ENCODE data around the gene WDR19. TPM values are rescaled to one million over a fixed set of nuclear protein-coding genes. Genes with fewer than 3 reads are reported as not detected.

WDR19 gene
- total and polyA plus RNA-seq, 5 donors from 2014 or later, result 1.7 to 12.1 (median 2.6) TPM

DNA sequence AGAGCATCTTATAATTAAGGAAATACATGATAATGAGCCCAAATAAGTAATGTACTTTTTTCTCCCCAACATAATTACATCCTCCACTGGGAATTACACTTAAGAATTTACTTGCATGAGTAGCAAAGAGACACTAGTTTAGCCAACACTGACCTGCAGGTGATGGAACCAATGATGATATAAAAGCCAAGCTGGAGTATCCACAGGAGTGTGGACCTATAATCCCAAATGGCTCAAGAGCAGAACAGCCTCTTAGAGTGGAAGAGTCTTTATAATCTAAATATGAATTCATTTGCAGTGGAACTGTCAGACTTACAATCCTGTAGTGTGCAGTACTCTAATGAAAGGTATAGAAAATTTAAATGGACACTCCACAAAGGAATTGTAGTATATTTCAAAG is 22.2 kb downstream of the WDR19 start:
- Mint-ChIP-seq H3K36me3 (peaks cover 40% of the 10 kb centered on the region), H3K9me3 (peaks cover 0 to 2% (median 0%) of the 10 kb centered on the region in 7 donors), H3K27me3 (no peaks in the 10 kb centered on the region)

GRCh38 chr4:39205000-39205399 is 22.7 kb downstream of the WDR19 start:
- H3K36me3 Mint-ChIP-seq, result peaks cover 40% of the 10 kb centered on the region
- H3K27ac Mint-ChIP-seq, result no peak overlapping the region
- Histone ChIP-seq H3K27me3 (ENCODE audit: control insufficient read depth, insufficient read depth, low read length) (no peaks in the 10 kb centered on the region), H3K4me3 (ENCODE audit: low read depth, low read length) (no peak overlapping the region), H3K4me1 (ENCODE audit: control insufficient read depth, insufficient read depth, low read length, poor library complexity, severe bottlenecking) (no peaks in the 10 kb centered on the region), H3K36me3 (ENCODE audit: control insufficient read depth, insufficient read depth, low read length) (peaks cover 14% of the 10 kb centered on the region), H3K9me3 (ENCODE audit: control insufficient read depth in 2 of 2, low read length in 2 of 2) (no peaks in the 10 kb centered on the region), H3K27ac (ENCODE audit: insufficient read depth, low read length, poor library complexity, severe bottlenecking) (no peak overlapping the region)
- DNase-seq (no peak), ATAC-seq (ENCODE audit: low read depth in 2 of 2) (no peak)
- no peaks in the 10 kb centered on the region for H3K4me1 Mint-ChIP-seq
- H3K4me3 Mint-ChIP-seq, result no peak overlapping the region
- H3K9me3 Mint-ChIP-seq, result peaks cover 0 to 2% (median 0%) of the 10 kb centered on the region in 7 donors
- H3K27me3 Mint-ChIP-seq, result no peaks in the 10 kb centered on the region

More for the DNA sequence above, 22.2 kb downstream of the WDR19 start:
- no peak for ATAC-seq (ENCODE audit: low read depth in 2 of 2)
- Mint-ChIP-seq H3K4me3 (no peak overlapping the region), H3K27ac (no peak overlapping the region), H3K4me1 (no peaks in the 10 kb centered on the region)
- Histone ChIP-seq H3K27ac (ENCODE audit: insufficient read depth, low read length, poor library complexity, severe bottlenecking) (no peak overlapping the region), H3K4me3 (ENCODE audit: low read depth, low read length) (no peak overlapping the region), H3K4me1 (ENCODE audit: control insufficient read depth, insufficient read depth, low read length, poor library complexity, severe bottlenecking) (no peaks in the 10 kb centered on the region), H3K9me3 (ENCODE audit: control insufficient read depth in 2 of 2, low read length in 2 of 2) (no peaks in the 10 kb centered on the region), H3K36me3 (ENCODE audit: control insufficient read depth, insufficient read depth, low read length) (peaks cover 14% of the 10 kb centered on the region), H3K27me3 (ENCODE audit: control insufficient read depth, insufficient read depth, low read length) (no peaks in the 10 kb centered on the region)
- DNase-seq, result no peak

DNA sequence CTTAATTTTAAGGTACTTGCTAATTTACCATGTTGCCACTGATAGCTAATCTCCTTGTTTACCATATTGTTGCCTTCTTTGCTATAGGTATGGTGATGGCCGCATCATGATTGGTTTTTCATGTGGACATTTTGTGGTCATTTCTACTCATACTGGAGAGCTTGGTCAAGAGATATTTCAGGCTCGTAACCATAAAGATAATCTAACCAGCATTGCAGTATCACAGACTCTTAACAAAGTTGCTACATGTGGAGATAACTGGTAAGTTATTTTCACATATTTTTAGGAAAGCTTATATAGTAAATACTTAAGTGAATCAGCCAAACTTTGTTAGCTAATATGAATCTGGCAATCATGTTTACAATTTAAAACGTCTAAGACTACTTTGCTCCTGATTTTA is 23.1 kb downstream of the WDR19 start:
- Mint-ChIP-seq H3K27ac (no peak overlapping the region), H3K27me3 (no peaks in the 10 kb centered on the region), H3K4me1 (no peaks in the 10 kb centered on the region), H3K36me3 (peaks cover 40% of the 10 kb centered on the region), H3K9me3 (peaks cover 0 to 2% (median 0%) of the 10 kb centered on the region in 7 donors), H3K4me3 (no peak overlapping the region)
- DNase-seq (no peak), ATAC-seq (ENCODE audit: low read depth in 2 of 2) (no peak)
- Histone ChIP-seq H3K27me3 (ENCODE audit: control insufficient read depth, insufficient read depth, low read length) (no peaks in the 10 kb centered on the region), H3K4me3 (ENCODE audit: low read depth, low read length) (no peak overlapping the region), H3K4me1 (ENCODE audit: control insufficient read depth, insufficient read depth, low read length, poor library complexity, severe bottlenecking) (no peaks in the 10 kb centered on the region), H3K36me3 (ENCODE audit: control insufficient read depth, insufficient read depth, low read length) (peaks cover 14% of the 10 kb centered on the region), H3K9me3 (ENCODE audit: control insufficient read depth in 2 of 2, low read length in 2 of 2) (no peaks in the 10 kb centered on the region), H3K27ac (ENCODE audit: insufficient read depth, low read length, poor library complexity, severe bottlenecking) (no peak overlapping the region)

DNA sequence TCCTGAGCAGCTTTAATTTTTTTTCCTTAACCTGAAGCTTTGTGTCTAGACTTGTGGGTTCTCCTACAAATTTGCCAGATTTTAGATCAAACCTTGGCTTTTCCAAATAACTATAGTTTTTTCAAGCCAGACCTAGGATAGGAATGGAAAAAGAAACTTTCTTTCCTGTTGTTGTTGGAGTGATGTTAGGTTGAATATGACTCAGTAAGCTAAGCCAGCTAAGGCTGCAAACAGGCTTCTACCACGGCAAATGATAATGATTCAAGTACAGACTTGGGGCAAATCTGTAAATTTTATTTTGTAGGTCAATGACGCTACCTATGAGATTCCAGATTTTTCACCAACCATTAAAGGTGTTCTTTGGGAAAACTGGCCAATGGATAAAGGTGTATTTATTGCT is 45.6 kb downstream of the WDR19 start:
- Mint-ChIP-seq H3K36me3 (peaks cover 19% of the 10 kb centered on the region), H3K27ac (no peak overlapping the region), H3K9me3 (no peaks in the 10 kb centered on the region), H3K4me1 (no peaks in the 10 kb centered on the region), H3K4me3 (no peak overlapping the region), H3K27me3 (no peaks in the 10 kb centered on the region)
- no peaks in the 10 kb centered on the region for H3K27me3 ChIP-seq (ENCODE audit: control insufficient read depth, insufficient read depth, low read length)
- no peaks in the 10 kb centered on the region for H3K36me3 ChIP-seq (ENCODE audit: control insufficient read depth, insufficient read depth, low read length)
- DNase-seq (no peak), ATAC-seq (ENCODE audit: low read depth in 2 of 2) (no peak)
- no peak overlapping the region for H3K4me3 ChIP-seq (ENCODE audit: low read depth, low read length)
- H3K9me3 ChIP-seq (ENCODE audit: control insufficient read depth in 2 of 2, low read length in 2 of 2), result no peaks in the 10 kb centered on the region
- no peak overlapping the region for H3K27ac ChIP-seq (ENCODE audit: insufficient read depth, low read length, poor library complexity, severe bottlenecking)
- no peaks in the 10 kb centered on the region for H3K4me1 ChIP-seq (ENCODE audit: control insufficient read depth, insufficient read depth, low read length, poor library complexity, severe bottlenecking)

- DNase-seq (no peak), ATAC-seq (ENCODE audit: low read depth in 2 of 2) (no peak)
- H3K4me3 ChIP-seq (ENCODE audit: low read depth, low read length), result no peak overlapping the region
- no peaks in the 10 kb centered on the region for H3K4me1 Mint-ChIP-seq
- H3K27me3 ChIP-seq (ENCODE audit: control insufficient read depth, insufficient read depth, low read length), result no peaks in the 10 kb centered on the region
- no peaks in the 10 kb centered on the region for H3K4me1 ChIP-seq (ENCODE audit: control insufficient read depth, insufficient read depth, low read length, poor library complexity, severe bottlenecking)
- H3K36me3 Mint-ChIP-seq, result peaks cover 22% of the 10 kb centered on the region
- H3K27me3 Mint-ChIP-seq, result no peaks in the 10 kb centered on the region
- H3K9me3 ChIP-seq (ENCODE audit: control insufficient read depth in 2 of 2, low read length in 2 of 2), result no peaks in the 10 kb centered on the region
- H3K27ac ChIP-seq (ENCODE audit: insufficient read depth, low read length, poor library complexity, severe bottlenecking), result no peak overlapping the region
- no peak overlapping the region for H3K4me3 Mint-ChIP-seq
- no peak overlapping the region for H3K27ac Mint-ChIP-seq
- H3K36me3 ChIP-seq (ENCODE audit: control insufficient read depth, insufficient read depth, low read length), result no peaks in the 10 kb centered on the region
- no peaks in the 10 kb centered on the region for H3K9me3 Mint-ChIP-seq
Measured at GRCh38 chr4:39228377-39228776, 46.0 kb downstream of the WDR19 start.

DNA sequence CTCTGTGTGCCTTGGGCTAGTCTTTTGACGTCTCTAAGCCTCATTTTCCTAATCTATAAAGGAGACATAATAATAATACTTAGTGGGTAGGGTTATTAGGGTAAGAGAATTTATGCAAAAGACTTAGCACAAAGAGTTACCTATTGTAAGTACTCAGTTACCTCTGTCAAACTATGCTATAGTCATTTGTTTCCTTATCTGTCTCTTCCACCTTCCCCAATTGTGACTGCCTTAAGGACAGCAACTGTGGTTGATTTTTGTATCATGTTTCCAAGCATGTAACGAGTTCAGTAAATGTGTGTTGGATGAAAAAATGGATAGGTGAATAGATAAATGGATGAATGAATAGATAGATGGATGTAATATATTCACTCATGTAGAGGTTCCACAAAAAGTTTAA is 48.1 kb downstream of the WDR19 start:
- no peaks in the 10 kb centered on the region for H3K4me1 ChIP-seq (ENCODE audit: control insufficient read depth, insufficient read depth, low read length, poor library complexity, severe bottlenecking)
- H3K27me3 ChIP-seq (ENCODE audit: control insufficient read depth, insufficient read depth, low read length), result no peaks in the 10 kb centered on the region
- Mint-ChIP-seq H3K9me3 (no peaks in the 10 kb centered on the region), H3K4me3 (no peak overlapping the region), H3K27ac (no peak overlapping the region), H3K4me1 (no peaks in the 10 kb centered on the region), H3K36me3 (peaks cover 24% of the 10 kb centered on the region), H3K27me3 (no peaks in the 10 kb centered on the region)
- ATAC-seq (ENCODE audit: low read depth in 2 of 2), result no peak
- no peak for DNase-seq
- no peak overlapping the region for H3K27ac ChIP-seq (ENCODE audit: insufficient read depth, low read length, poor library complexity, severe bottlenecking)
- H3K36me3 ChIP-seq (ENCODE audit: control insufficient read depth, insufficient read depth, low read length), result no peaks in the 10 kb centered on the region
- no peaks in the 10 kb centered on the region for H3K9me3 ChIP-seq (ENCODE audit: control insufficient read depth in 2 of 2, low read length in 2 of 2)
- H3K4me3 ChIP-seq (ENCODE audit: low read depth, low read length), result no peak overlapping the region

DNA sequence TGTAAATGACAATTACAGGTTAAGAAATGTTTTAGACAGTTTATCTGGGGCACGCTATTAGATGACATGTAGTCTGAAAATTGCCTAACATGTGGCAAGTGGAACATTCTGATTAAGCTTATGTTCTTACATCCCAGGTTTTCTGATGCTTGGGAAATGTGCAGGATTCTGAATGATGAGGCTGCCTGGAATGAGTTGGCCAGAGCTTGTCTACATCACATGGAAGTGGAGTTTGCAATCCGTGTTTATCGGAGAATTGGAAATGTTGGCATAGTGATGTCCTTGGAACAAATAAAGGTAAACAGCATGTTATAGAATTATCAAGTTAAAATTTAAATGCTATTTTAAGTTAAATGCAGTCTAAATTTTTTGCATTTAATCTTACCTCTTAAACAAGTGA is 49.3 kb downstream of the WDR19 start:
- no peak for DNase-seq
- Mint-ChIP-seq H3K27me3 (no peaks in the 10 kb centered on the region), H3K27ac (no peak overlapping the region), H3K4me1 (no peaks in the 10 kb centered on the region), H3K9me3 (no peaks in the 10 kb centered on the region), H3K36me3 (peaks cover 27% of the 10 kb centered on the region), H3K4me3 (no peak overlapping the region)
- no peak for ATAC-seq (ENCODE audit: low read depth in 2 of 2)
- Histone ChIP-seq H3K36me3 (ENCODE audit: control insufficient read depth, insufficient read depth, low read length) (no peaks in the 10 kb centered on the region), H3K27me3 (ENCODE audit: control insufficient read depth, insufficient read depth, low read length) (no peaks in the 10 kb centered on the region), H3K27ac (ENCODE audit: insufficient read depth, low read length, poor library complexity, severe bottlenecking) (no peak overlapping the region), H3K9me3 (ENCODE audit: control insufficient read depth in 2 of 2, low read length in 2 of 2) (no peaks in the 10 kb centered on the region), H3K4me3 (ENCODE audit: low read depth, low read length) (no peak overlapping the region), H3K4me1 (ENCODE audit: control insufficient read depth, insufficient read depth, low read length, poor library complexity, severe bottlenecking) (no peaks in the 10 kb centered on the region)

GRCh38 chr4:39232100-39232499 is 49.8 kb downstream of the WDR19 start:
- no peaks in the 10 kb centered on the region for H3K27me3 Mint-ChIP-seq
- no peak overlapping the region for H3K27ac Mint-ChIP-seq
- no peaks in the 10 kb centered on the region for H3K4me1 Mint-ChIP-seq
- no peak overlapping the region for H3K4me3 Mint-ChIP-seq
- no peak for ATAC-seq (ENCODE audit: low read depth in 2 of 2)
- no peaks in the 10 kb centered on the region for H3K4me1 ChIP-seq (ENCODE audit: control insufficient read depth, insufficient read depth, low read length, poor library complexity, severe bottlenecking)
- H3K36me3 Mint-ChIP-seq, result peaks cover 27% of the 10 kb centered on the region
- H3K4me3 ChIP-seq (ENCODE audit: low read depth, low read length), result no peak overlapping the region
- no peaks in the 10 kb centered on the region for H3K9me3 ChIP-seq (ENCODE audit: control insufficient read depth in 2 of 2, low read length in 2 of 2)
- no peaks in the 10 kb centered on the region for H3K9me3 Mint-ChIP-seq
- H3K36me3 ChIP-seq (ENCODE audit: control insufficient read depth, insufficient read depth, low read length), result no peaks in the 10 kb centered on the region
- no peak overlapping the region for H3K27ac ChIP-seq (ENCODE audit: insufficient read depth, low read length, poor library complexity, severe bottlenecking)
- no peak for DNase-seq
- H3K27me3 ChIP-seq (ENCODE audit: control insufficient read depth, insufficient read depth, low read length), result no peaks in the 10 kb centered on the region

All from CD4-positive, CD25-positive, alpha-beta regulatory T cell (primary cell).